Right forelimb (tissue), 1 donor: ENCODE results near the gene MPPE1.
"Not testable (repeated sequence)": the region's sequence is repeated elsewhere in the genome, so short reads cannot be mapped to it uniquely, and the experiment has no call there.

Experiments used
- DNase-seq: peaks from one replicate; pipeline ENCODE4 v3.0.0-alpha.2; 2018

MPPE1 gene

GRCh38 chr18:11854554-11854953 lies 53.6 kb downstream of the MPPE1 start:
- not testable (repeated sequence) for DNase-seq

GRCh38 chr18:11851806-11852337 lies 56.2 kb downstream of the MPPE1 start:
- peak; percentile 46 for DNase-seq

GRCh38 chr18:11851146-11851805 lies 56.8 kb downstream of the MPPE1 start, which contains the start of gene CHMP1B:
TSS of gene CHMP1B (plus strand) at chr18:11851413. CDS start at chr18:11851512, 99 bp downstream.
- peak; percentile 98 for DNase-seq

DNA sequence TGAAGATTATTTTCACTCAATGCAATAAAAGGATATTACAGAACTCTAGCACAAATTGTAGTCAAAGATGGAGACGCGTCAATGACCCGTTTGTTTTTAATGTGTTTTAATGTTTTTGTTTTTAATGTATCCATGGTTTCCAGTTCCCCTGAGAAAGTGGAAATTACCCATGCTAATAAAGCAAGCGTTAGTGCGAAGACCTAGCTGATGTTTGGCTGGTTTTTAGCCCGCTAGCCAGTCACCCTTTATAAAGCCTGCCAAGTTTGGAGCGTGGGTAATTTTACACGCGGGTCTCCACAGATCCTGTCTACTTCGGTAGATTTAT lies 57.3 kb downstream of the MPPE1 start:
- no peak for DNase-seq

- peak; percentile 78 for DNase-seq
Observed at GRCh38 chr18:11849841-11850634, 58.1 kb downstream of the MPPE1 start.

GRCh38 chr18:11849279-11849678 lies 58.8 kb downstream of the MPPE1 start:
- DNase-seq: no peak

DNA sequence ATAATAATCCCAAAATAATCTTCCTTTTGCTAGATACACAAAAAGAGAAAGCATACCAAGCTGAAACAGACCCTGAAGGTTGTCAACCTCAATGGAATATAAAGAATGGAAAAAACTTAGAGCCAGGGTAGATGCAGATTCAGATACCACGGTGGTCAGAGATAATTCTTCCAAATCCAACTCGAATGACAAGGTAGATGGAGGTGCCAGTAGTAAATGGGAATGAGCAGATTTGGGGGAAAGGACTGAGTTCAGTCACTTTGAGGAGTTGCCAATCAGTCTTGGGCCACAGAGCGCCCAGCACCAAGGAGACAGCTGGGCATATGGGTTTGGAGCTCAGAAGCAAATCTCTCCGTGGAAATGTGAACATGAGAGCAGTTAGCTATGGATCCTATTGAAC lies 60.3 kb downstream of the MPPE1 start:
- no peak for DNase-seq

GRCh38 chr18:11845654-11846053 lies 62.5 kb downstream of the MPPE1 start:
- no peak for DNase-seq

- DNase-seq: no peak
Observed at GRCh38 chr18:11844436-11844835, 63.7 kb downstream of the MPPE1 start.

DNA sequence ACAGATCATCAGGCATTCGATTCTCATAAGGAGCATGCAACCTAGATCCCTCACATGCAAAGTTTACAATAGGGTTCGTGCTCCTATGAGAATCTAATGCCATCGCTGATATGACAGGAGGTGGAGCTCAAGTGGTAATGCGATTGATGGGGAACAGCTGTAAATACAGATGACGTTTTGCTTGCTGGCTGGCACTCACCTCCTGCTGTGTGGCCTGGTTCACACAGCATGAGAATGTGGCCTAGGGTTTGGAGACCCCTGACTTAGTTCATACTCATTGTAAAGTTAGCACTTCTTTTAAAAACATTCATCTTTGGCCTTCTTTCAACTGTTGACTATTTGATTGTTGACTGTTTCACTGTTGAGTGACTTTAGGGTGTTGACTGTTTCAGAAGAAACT lies 65.6 kb downstream of the MPPE1 start:
- no peak for DNase-seq

DNA sequence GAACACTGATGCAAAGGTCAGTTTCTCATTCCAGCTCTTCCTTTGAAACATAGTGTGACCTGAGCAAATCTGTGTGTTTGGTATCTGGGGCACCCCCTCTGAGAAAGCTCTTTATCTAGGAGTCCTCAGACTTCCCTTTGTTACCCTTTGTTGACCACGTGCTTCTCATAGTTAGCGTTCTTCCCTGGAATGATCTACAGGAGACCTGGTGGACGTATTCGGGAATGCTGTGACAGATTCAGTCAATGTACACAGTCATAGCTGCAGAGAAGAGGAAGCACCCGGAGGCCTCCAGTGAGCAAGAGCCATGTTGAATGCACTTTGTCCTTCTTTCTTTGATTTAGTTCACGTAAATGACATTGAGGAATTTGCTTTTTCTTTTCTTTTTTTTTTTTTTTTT lies 67.6 kb downstream of the MPPE1 start:
- no peak for DNase-seq

DNA sequence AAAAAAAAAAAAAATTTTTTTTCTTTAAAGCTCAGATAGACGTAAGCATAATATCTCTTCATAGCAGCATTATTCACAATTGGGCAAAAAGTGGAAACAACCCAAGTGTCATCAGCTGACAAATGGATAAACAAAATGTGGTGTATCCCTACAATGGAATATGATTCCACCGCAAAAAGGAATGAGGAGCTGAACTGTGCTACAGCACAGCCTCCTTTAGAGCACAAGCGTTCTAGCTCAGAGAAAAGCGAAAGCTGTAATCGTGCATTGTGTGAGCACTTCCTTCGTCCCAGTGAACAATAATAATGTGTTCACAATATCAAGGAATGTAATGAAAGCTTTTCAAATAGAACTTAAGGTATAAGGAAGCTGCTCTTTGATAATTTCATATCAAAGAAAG lies 68.6 kb downstream of the MPPE1 start:
- no peak for DNase-seq

- no peak for DNase-seq
Observed at GRCh38 chr18:11834772-11835171, 73.3 kb downstream of the MPPE1 start.
